GM10248 (cell line): Measurements from ENCODE around the gene RASGRF2.
"Not testable (repeated sequence)": the region's sequence is repeated elsewhere in the genome, so short reads cannot be mapped to it uniquely, and the experiment has no call there.

Experiments used
- CTCF ChIA-PET: fragments of 300-600 bp; sonication (Branson Sonifier 250); formaldehyde crosslinking; extraction: SDS; loops from one replicate; lab custom pipeline; 2021; ENCODE audit warnings: antibody characterized with exemption; lab: Yijun Ruan, JAX
- POLR2A ChIA-PET: fragments of 350-650 bp; sonication (Branson Sonifier 250); formaldehyde crosslinking; extraction: SDS; loops from one replicate; lab custom pipeline; 2020; ENCODE audit warnings: antibody characterized with exemption; lab: Yijun Ruan, JAX
- DNase-seq: peaks from one replicate; pipeline ENCODE4 v3.0.0; 2012; ENCODE audit errors: extremely low spot score
- CTCF ChIP-seq: IDR thresholded peaks from 2 replicates; pipeline ENCODE4 v1.5.1; 2012; ENCODE audit warnings: mild to moderate bottlenecking, low read depth; ENCODE audit errors: extremely low read depth, missing control alignments, control extremely low read depth

RASGRF2 gene

GRCh38 chr5:81046041-81046440, 85.9 kb downstream of the RASGRF2 start:
- CTCF ChIA-PET = interaction anchor here (1.2 kb wide), 1 partner anchor 11 kb away, joined by 3 read pairs; no protein-coding TSS in a partner anchor
- no peak for DNase-seq
- POLR2A ChIA-PET = no interaction called here
- TF ChIP-seq CTCF = no peak

- ChIA-PET POLR2A (no interaction called here), CTCF (interaction anchor here (1.0 kb wide), 1 partner anchor 11 kb away, joined by 3 read pairs; no protein-coding TSS in a partner anchor)
- TF ChIP-seq CTCF = no peak
These were observed 92.2 kb downstream of the RASGRF2 start for GRCh38 chr5:81052325-81052724.

GRCh38 chr5:81053282-81053681, 93.1 kb downstream of the RASGRF2 start:
- POLR2A ChIA-PET, DNase-seq: not testable (repeated sequence)
- CTCF ChIA-PET = interaction anchor here (1.0 kb wide), 1 partner anchor 10 kb away, joined by 3 read pairs; no protein-coding TSS in a partner anchor

More at GRCh38 chr5:81052325-81052724, 92.2 kb downstream of the RASGRF2 start:
- DNase-seq = no peak

GRCh38 chr5:81058121-81058520, 98.0 kb downstream of the RASGRF2 start:
- no peak for TF ChIP-seq CTCF
- DNase-seq = no peak
- CTCF ChIA-PET = interaction anchor here (1.5 kb wide), 1 partner anchor 12 kb away, joined by 3 read pairs; no protein-coding TSS in a partner anchor
- POLR2A ChIA-PET = no interaction called here

- no peak for DNase-seq
- POLR2A ChIA-PET = no interaction called here
- TF ChIP-seq CTCF = no peak
- CTCF ChIA-PET = interaction anchor here (1.1 kb wide), 2 partner anchors 17 to 43 kb away, joined by 3 to 4 read pairs; no protein-coding TSS in a partner anchor
These were observed 105.3 kb downstream of the RASGRF2 start for GRCh38 chr5:81065492-81065891.

GRCh38 chr5:81066102-81066501, 105.9 kb downstream of the RASGRF2 start:
- POLR2A ChIA-PET = no interaction called here
- DNase-seq = no peak
- CTCF ChIA-PET = interaction anchor here (0.9 to 1.1 kb wide), 2 partner anchors 30 to 42 kb away, joined by 3 to 4 read pairs; no protein-coding TSS in a partner anchor
- no peak for TF ChIP-seq CTCF

GRCh38 chr5:81067406-81067805, 107.2 kb downstream of the RASGRF2 start:
- ChIA-PET POLR2A (no interaction called here), CTCF (no interaction called here)
- DNase-seq = no peak
- TF ChIP-seq CTCF = no peak
